ENCODE measurements around the gene SIRPA. TPM values are rescaled to one million over a fixed set of nuclear protein-coding genes. Genes with fewer than 3 reads are reported as not detected.

The SIRPA gene
- total RNA-seq, 4 donors from 2014 or later, result 9.0 to 46.6 (median 18.6) TPM

- Histone ChIP-seq H3K27ac (no peak overlapping the region), H3K4me3 (no peak overlapping the region), H3K4me1 (peaks cover 0 to 8% (median 0%) of the 10 kb centered on the region in 4 donors), H3K36me3 (no peaks in the 10 kb centered on the region), H3K27me3 (no peaks in the 10 kb centered on the region), H3K9me3 (no peaks in the 10 kb centered on the region)
- intact Hi-C loops (cut with DNase I; ENCODE audit: low total_unique reads), result no loop called here
- 72 to 80% methylated on average over 2 to 5 of the region's 5 CpGs for WGBS, 2 donors (ENCODE audit: low coverage in 1 of 2)
- DNase-seq, result no peak
- TF ChIP-seq POLR2A (IDR thresholded peaks at IDR 0.05) (no peak), EP300 (IDR thresholded peaks at IDR 0.05; ENCODE audit: low read depth) (no peak), POLR2AphosphoS5 (IDR thresholded peaks at IDR 0.05) (no peak), CTCF (IDR thresholded peaks at IDR 0.05) (no peak)
- in situ Hi-C loops (cut with MboI; ENCODE audit: low pct_ligation_motif_present in 1 of 4, low pct_unique_long_range_greater_than_20kb in 1 of 4, low sequenced_read_pairs in 3 of 4), result no loop called here
Measured at GRCh38 chr20:1858871-1859270, 36.3 kb upstream of the SIRPA start.

- Histone ChIP-seq H3K36me3 (no peaks in the 10 kb centered on the region), H3K27me3 (no peaks in the 10 kb centered on the region), H3K4me3 (no peak overlapping the region), H3K4me1 (peaks cover 0 to 8% (median 0%) of the 10 kb centered on the region in 4 donors), H3K9me3 (no peaks in the 10 kb centered on the region), H3K27ac (no peak overlapping the region)
- DNase-seq, result no peak
- intact Hi-C loops (cut with DNase I; ENCODE audit: low total_unique reads) (no loop called here), in situ Hi-C loops (cut with MboI; ENCODE audit: low pct_ligation_motif_present in 1 of 4, low pct_unique_long_range_greater_than_20kb in 1 of 4, low sequenced_read_pairs in 3 of 4) (no loop called here)
- TF ChIP-seq CTCF (IDR thresholded peaks at IDR 0.05) (no peak), POLR2A (IDR thresholded peaks at IDR 0.05) (no peak), POLR2AphosphoS5 (IDR thresholded peaks at IDR 0.05) (no peak), EP300 (IDR thresholded peaks at IDR 0.05; ENCODE audit: low read depth) (no peak)
- 75% methylated on average over 4 of the region's 4 CpGs; no CpG with 5 or more reads in 1 of the 2 donors for WGBS, 2 donors (ENCODE audit: low coverage in 1 of 2)
Measured at GRCh38 chr20:1860446-1860845, 34.8 kb upstream of the SIRPA start.

DNA sequence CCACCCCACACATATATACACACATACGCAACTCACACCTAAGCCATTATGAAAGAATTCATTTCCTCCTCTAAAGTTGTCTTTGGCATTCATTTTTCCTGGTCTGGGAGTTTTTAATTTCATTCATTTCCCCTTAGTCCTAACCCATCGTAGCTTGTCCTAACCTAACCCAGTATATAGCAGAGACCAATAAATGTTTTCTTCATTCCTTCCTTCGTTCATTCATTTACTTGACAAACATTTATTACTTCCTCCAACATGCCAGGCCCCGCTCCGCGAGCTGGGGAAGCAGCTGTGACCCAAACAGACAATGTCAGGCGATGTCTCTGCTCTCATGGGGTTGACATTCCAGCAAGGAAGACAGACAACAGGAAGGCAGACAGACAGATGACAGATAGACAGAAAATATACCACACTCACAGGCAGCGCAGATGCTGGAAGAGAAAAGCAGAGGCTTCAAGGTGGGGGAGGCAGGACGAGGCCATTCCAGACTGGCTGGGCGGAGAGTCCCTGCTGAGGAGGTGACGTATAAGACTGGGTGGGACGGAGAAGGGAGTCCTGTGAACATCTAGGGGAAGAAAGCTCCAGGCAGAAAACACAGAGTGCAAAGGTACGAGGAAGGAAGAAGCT is 33.7 kb upstream of the SIRPA start:
- H3K4me3 ChIP-seq, result no peak overlapping the region
- peaks cover 0 to 8% (median 0%) of the 10 kb centered on the region in 4 donors for H3K4me1 ChIP-seq
- H3K9me3 ChIP-seq, result no peaks in the 10 kb centered on the region
- peak overlapping the region in 2 of 4 donors; percentile 15 to 27 for H3K27ac ChIP-seq
- intact Hi-C loops (cut with DNase I; ENCODE audit: low total_unique reads), result no loop called here
- DNase-seq, result peak; percentile 37
- TF ChIP-seq POLR2AphosphoS5 (IDR thresholded peaks at IDR 0.05) (no peak), POLR2A (IDR thresholded peaks at IDR 0.05) (no peak), EP300 (IDR thresholded peaks at IDR 0.05; ENCODE audit: low read depth) (no peak), CTCF (IDR thresholded peaks at IDR 0.05) (no peak)
- 37% methylated on average over 12 to 13 of the region's 13 CpGs for WGBS, 2 donors (ENCODE audit: low coverage in 1 of 2)
- in situ Hi-C loops (cut with MboI; ENCODE audit: low pct_ligation_motif_present in 1 of 4, low pct_unique_long_range_greater_than_20kb in 1 of 4, low sequenced_read_pairs in 3 of 4), result no loop called here
- H3K36me3 ChIP-seq, result no peaks in the 10 kb centered on the region
- no peaks in the 10 kb centered on the region for H3K27me3 ChIP-seq

- 77 to 83% methylated on average over 3 to 8 of the region's 8 CpGs for WGBS, 2 donors (ENCODE audit: low coverage in 1 of 2)
- Histone ChIP-seq H3K4me3 (no peak overlapping the region), H3K4me1 (peaks cover 0 to 8% (median 0%) of the 10 kb centered on the region in 4 donors), H3K27ac (peak overlapping the region in 2 of 4 donors; percentile 15 to 27), H3K27me3 (no peaks in the 10 kb centered on the region), H3K9me3 (no peaks in the 10 kb centered on the region), H3K36me3 (no peaks in the 10 kb centered on the region)
- in situ Hi-C loops (cut with MboI; ENCODE audit: low pct_ligation_motif_present in 1 of 4, low pct_unique_long_range_greater_than_20kb in 1 of 4, low sequenced_read_pairs in 3 of 4), result no loop called here
- no peak for DNase-seq
- TF ChIP-seq POLR2A (IDR thresholded peaks at IDR 0.05) (no peak), CTCF (IDR thresholded peaks at IDR 0.05) (no peak), EP300 (IDR thresholded peaks at IDR 0.05; ENCODE audit: low read depth) (no peak), POLR2AphosphoS5 (IDR thresholded peaks at IDR 0.05) (no peak)
- intact Hi-C loops (cut with DNase I; ENCODE audit: low total_unique reads), result no loop called here
Measured at GRCh38 chr20:1861996-1862662, 33.1 kb upstream of the SIRPA start.

All from transverse colon (tissue), 4 donors.